B cell (primary cell): Measurements from ENCODE around the gene CDKN2C. TPM values are rescaled to one million over a fixed set of nuclear protein-coding genes. Genes with fewer than 3 reads are reported as not detected.
A peak's percentile ranks its signal among the peaks of the same experiment; 100 is the strongest.

ENCODE experiments used
- ATAC-seq: fragments of 200-7000 bp; cut with Tn5 transposase; one replicate; pipeline ENCODE4 v1.10.0; 2021; ENCODE audit warnings: low read depth, mild to moderate bottlenecking, moderate number of reproducible peaks, moderate library complexity
- CTCF ChIA-PET: fragments of 350-600 bp; sonication (Branson Sonifier 250); formaldehyde crosslinking; loops from one replicate; lab custom pipeline; 2021; ENCODE audit warnings: antibody characterized with exemption, inconsistent platforms; lab: Charles Lee
- POLR2A ChIA-PET: fragments of 350-600 bp; sonication (Branson Sonifier 250); formaldehyde crosslinking; loops from one replicate; lab custom pipeline; 2021; ENCODE audit warnings: antibody characterized with exemption; lab: Charles Lee
- DNase-seq: peaks from one replicate; pipeline ENCODE4 v3.0.0; 2013
- H2AFZ ChIP-seq: 2 replicates; pipeline ENCODE4 v1.6.1; 2012; ENCODE audit warnings: mild to moderate bottlenecking, low read depth, low read length; ENCODE audit not compliant: insufficient read depth, poor library complexity, severe bottlenecking
- H3K27ac ChIP-seq, 2 donors: 1 replicate in 1 of 2; 2 replicates in 1 of 2; pipeline ENCODE4 v1.5.1; 2012 to 2013; ENCODE audit warnings: low read length in 2 of 2, mild to moderate bottlenecking in 2 of 2, moderate library complexity in 1 of 2
- H3K27me3 ChIP-seq, 4 experiments: fragments of 200-600 bp in 1 of 4; sonication (generic) in 1 of 4; replicated peaks in 1 of 4; 1 replicate in 2 of 4; 2 replicates in 2 of 4; pipeline versions ENCODE4 v1.6.1 to v1.7.0; 2013 to 2016; ENCODE audit warnings: low read length in 3 of 4, mild to moderate bottlenecking in 2 of 4, mixed read lengths in 1 of 4, moderate library complexity in 1 of 4; ENCODE audit not compliant: insufficient read depth in 4 of 4, control insufficient read depth in 3 of 4; ENCODE audit errors: control extremely low read depth in 1 of 4
- H3K36me3 ChIP-seq, 2 experiments: replicated peaks in 1 of 2; 1 replicate in 1 of 2; 2 replicates in 1 of 2; pipeline versions ENCODE4 v1.6.1 to v1.7.1; 2013; ENCODE audit warnings: low read length in 1 of 2; ENCODE audit not compliant: insufficient read depth in 2 of 2, control insufficient read depth in 1 of 2; ENCODE audit errors: control extremely low read depth in 1 of 2, extremely low read depth in 1 of 2
- H3K4me1 ChIP-seq, 2 donors: fragments of 200-600 bp in 1 of 2; sonication (generic) in 1 of 2; 1 replicate in 1 of 2; 2 replicates in 1 of 2; pipeline versions ENCODE4 v1.5.1 to v1.6.1; 2013 to 2017; ENCODE audit warnings: low read length in 2 of 2; ENCODE audit not compliant: control insufficient read depth in 2 of 2, insufficient read depth in 2 of 2
- H3K4me2 ChIP-seq: replicated peaks from 2 replicates; pipeline ENCODE3; 2012; ENCODE audit warnings: mild to moderate bottlenecking, low read depth, low read length; ENCODE audit not compliant: poor library complexity, severe bottlenecking
- H3K4me3 ChIP-seq, 5 experiments: fragments of 200-600 bp in 1 of 5; sonication (generic) in 1 of 5; 1 replicate in 3 of 5; 2 replicates in 2 of 5; pipeline versions ENCODE4 v1.5.1 to v1.7.0; 2011 to 2016; ENCODE audit warnings: low read length in 4 of 5, mild to moderate bottlenecking in 4 of 5, low read depth in 2 of 5, control low read depth in 1 of 5, moderate library complexity in 1 of 5; ENCODE audit not compliant: insufficient read depth in 1 of 5; ENCODE audit errors: control extremely low read depth in 1 of 5, extremely low read depth in 1 of 5
- H3K79me2 ChIP-seq: fragments of 200-600 bp; sonication (generic); one replicate; pipeline ENCODE4 v1.6.0; 2016; ENCODE audit warnings: low read length; ENCODE audit not compliant: control insufficient read depth, insufficient read depth
- H3K9ac ChIP-seq: fragments of 200-600 bp; sonication (generic); 2 replicates; pipeline ENCODE4 v1.6.1; 2017; ENCODE audit warnings: mild to moderate bottlenecking, low read length, moderate library complexity
- H3K9me3 ChIP-seq, 3 donors: one replicate each; pipeline versions ENCODE4 v1.6.1 to v1.7.1; 2013; ENCODE audit warnings: low read length in 2 of 3; ENCODE audit not compliant: control insufficient read depth in 2 of 3, insufficient read depth in 1 of 3; ENCODE audit errors: control extremely low read depth in 1 of 3
- H4K20me1 ChIP-seq: 2 replicates; pipeline ENCODE4 v1.6.0; 2012; ENCODE audit warnings: mild to moderate bottlenecking, low read length; ENCODE audit not compliant: insufficient read depth, control insufficient read depth, poor library complexity, severe bottlenecking
- H3K27ac Mint-ChIP-seq: one replicate; pipeline ENCODE4 v1.8.0; 2021; ENCODE audit warnings: mixed read lengths
- H3K27me3 Mint-ChIP-seq: one replicate; pipeline ENCODE4 v1.8.0; 2021; ENCODE audit warnings: mixed read lengths
- H3K4me1 Mint-ChIP-seq: one replicate; pipeline ENCODE4 v1.8.0; 2021; ENCODE audit warnings: mixed read lengths
- H3K4me3 Mint-ChIP-seq: one replicate; pipeline ENCODE4 v1.8.0; 2021; ENCODE audit warnings: mixed read lengths
- H3K9me3 Mint-ChIP-seq: one replicate; pipeline ENCODE4 v1.8.0; 2022; ENCODE audit warnings: mixed read lengths; ENCODE audit not compliant: insufficient read depth
- EZH2 ChIP-seq: IDR thresholded peaks from 2 replicates; pipeline ENCODE4 v1.6.1; 2012; ENCODE audit warnings: borderline replicate concordance, low read depth, mild to moderate bottlenecking, moderate library complexity, low read length; ENCODE audit not compliant: insufficient read depth, poor library complexity, severe bottlenecking
- WGBS: methylation state at CpG from one replicate; pipeline ENCODE4 v1.1.5; 2013; ENCODE audit warnings: missing lambda C conversion rate; ENCODE audit not compliant: insufficient coverage; 5-methylcytosine and 5-hydroxymethylcytosine counted together
- intact Hi-C: fragments of 100-400 bp; cut with micrococcal nuclease; formaldehyde crosslinking; loops from one replicate; pipeline ENCODE4 v1.10.0; 2022
- polyA plus RNA-seq: library from polyadenylated mRNA; depleted of rRNA; stranded (reverse); fragments of >200 nt; gene quantifications from 2 replicates; pipeline ENCODE4 v1.2.3, GENCODE V29; 2012
- total RNA-seq, 2 donors: library from RNA; stranded (reverse); fragments of 120-200 nt in 1 of 2; gene quantifications; 1 replicate in 1 of 2; 2 replicates in 1 of 2; pipeline versions ENCODE4 v1.2.3 to v1.2.4, GENCODE V29; 2013 to 2022
- TF ChIP-seq, protein P1 (sequence below): fragments of 200-600 bp; IDR thresholded peaks from one replicate; pipeline ENCODE4 v1.8.0; 2022; ENCODE audit warnings: antibody characterized with exemption, mild to moderate bottlenecking

CDKN2C gene
- total and polyA plus RNA-seq, 2 donors (not counting 1 experiment from before 2014, with no cell fraction given), result 1.5 to 1.7 TPM

DNA sequence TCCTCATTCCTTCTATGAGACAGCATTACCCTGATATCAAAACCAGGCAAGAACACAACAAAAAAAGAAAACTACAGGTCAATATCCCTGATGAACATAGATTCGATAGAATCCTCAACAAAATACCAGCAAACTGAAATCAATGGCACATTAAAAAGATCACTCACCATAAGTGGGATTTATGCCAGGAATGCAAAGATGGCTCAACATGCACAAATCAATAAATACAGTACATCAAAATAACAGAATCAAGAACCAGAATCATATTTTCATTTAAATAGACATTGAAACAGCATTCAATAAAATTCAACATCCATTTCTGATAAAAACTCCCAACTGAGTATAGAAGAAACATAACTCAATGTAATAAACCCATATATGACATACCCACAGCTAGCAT lies 46.5 kb upstream of the CDKN2C start:
- CTCF ChIA-PET, result no interaction called here
- DNase-seq (no peak), ATAC-seq (no peak)
- POLR2A ChIA-PET, result no interaction called here
- Histone ChIP-seq H3K79me2 (peaks cover 69% of the 10 kb centered on the region), H3K4me2 (no peak overlapping the region), H3K36me3 (no peaks in the 10 kb centered on the region), H3K27ac (no peak overlapping the region), H4K20me1 (no peaks in the 10 kb centered on the region), H3K9me3 (peaks cover 1 to 10% (median 4%) of the 10 kb centered on the region in 3 donors), H2AFZ (no peak overlapping the region), H3K4me1 (no peaks in the 10 kb centered on the region), H3K9ac (no peak overlapping the region), H3K27me3 (no peaks in the 10 kb centered on the region), H3K4me3 (no peak overlapping the region)
- H3K27ac Mint-ChIP-seq, result no peak overlapping the region
- WGBS, result 100% methylated on average over 1 of the region's 1 CpG
- H3K27me3 Mint-ChIP-seq, result no peaks in the 10 kb centered on the region
- peaks cover 3% of the 10 kb centered on the region for H3K9me3 Mint-ChIP-seq
- H3K4me1 Mint-ChIP-seq, result peaks cover 2% of the 10 kb centered on the region
- intact Hi-C loops, result no loop called here
- no peak for TF ChIP-seq EZH2
- TF ChIP-seq, protein P1, sequence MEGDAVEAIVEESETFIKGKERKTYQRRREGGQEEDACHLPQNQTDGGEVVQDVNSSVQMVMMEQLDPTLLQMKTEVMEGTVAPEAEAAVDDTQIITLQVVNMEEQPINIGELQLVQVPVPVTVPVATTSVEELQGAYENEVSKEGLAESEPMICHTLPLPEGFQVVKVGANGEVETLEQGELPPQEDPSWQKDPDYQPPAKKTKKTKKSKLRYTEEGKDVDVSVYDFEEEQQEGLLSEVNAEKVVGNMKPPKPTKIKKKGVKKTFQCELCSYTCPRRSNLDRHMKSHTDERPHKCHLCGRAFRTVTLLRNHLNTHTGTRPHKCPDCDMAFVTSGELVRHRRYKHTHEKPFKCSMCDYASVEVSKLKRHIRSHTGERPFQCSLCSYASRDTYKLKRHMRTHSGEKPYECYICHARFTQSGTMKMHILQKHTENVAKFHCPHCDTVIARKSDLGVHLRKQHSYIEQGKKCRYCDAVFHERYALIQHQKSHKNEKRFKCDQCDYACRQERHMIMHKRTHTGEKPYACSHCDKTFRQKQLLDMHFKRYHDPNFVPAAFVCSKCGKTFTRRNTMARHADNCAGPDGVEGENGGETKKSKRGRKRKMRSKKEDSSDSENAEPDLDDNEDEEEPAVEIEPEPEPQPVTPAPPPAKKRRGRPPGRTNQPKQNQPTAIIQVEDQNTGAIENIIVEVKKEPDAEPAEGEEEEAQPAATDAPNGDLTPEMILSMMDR, result no peak
- H3K4me3 Mint-ChIP-seq, result no peak overlapping the region

DNA sequence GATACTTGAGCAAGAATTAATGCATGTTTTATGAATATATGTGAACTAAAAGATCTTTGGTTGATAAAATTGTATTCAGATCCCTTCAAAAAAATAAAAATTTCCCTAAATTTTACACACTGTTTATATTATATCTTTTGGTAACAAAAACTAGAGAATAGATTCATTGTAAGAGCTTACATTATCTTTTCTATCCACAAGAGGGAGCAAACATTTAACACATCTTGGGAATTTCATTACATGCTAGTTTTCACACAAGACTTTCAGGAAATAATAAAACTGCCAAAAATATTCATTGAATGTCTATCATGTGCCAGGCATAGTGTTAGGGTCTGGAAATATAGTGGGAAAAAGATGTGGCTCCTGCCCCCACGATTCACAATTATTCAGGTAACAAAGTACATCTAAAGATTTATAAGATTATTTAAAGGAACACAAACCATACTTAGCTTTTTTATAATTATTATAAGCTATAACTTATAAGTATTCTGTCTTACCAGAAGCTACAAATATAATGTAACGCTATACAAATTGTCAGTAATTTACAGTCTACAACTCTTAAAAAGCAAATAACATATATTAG lies 40.6 kb upstream of the CDKN2C start:
- Histone ChIP-seq H3K4me2 (no peak overlapping the region), H3K4me3 (no peak overlapping the region), H3K27ac (no peak overlapping the region), H3K27me3 (no peaks in the 10 kb centered on the region), H3K9ac (no peak overlapping the region), H3K4me1 (no peaks in the 10 kb centered on the region), H4K20me1 (peaks cover 7% of the 10 kb centered on the region), H3K79me2 (peaks cover 18% of the 10 kb centered on the region), H3K36me3 (no peaks in the 10 kb centered on the region), H3K9me3 (peaks cover 0 to 12% (median 2%) of the 10 kb centered on the region in 3 donors), H2AFZ (no peak overlapping the region)
- WGBS, result no CpG with 5 or more reads among the region's 2 CpGs
- ChIA-PET POLR2A (interaction anchor here (0.6 kb wide), 1 partner anchor 253 kb away, joined by 9 read pairs; no protein-coding TSS in a partner anchor), CTCF (interaction anchor here (0.6 to 3.2 kb wide), 27 partner anchors 8 to 1042 kb away, joined by 3 to 72 read pairs (median 6); partner anchors contain the start of genes CDKN2C and FAF1)
- no peaks in the 10 kb centered on the region for H3K27me3 Mint-ChIP-seq
- no peak overlapping the region for H3K27ac Mint-ChIP-seq
- H3K4me1 Mint-ChIP-seq, result peaks cover 19% of the 10 kb centered on the region
- ATAC-seq (no peak), DNase-seq (peak; percentile 46)
- intact Hi-C loops, result loop anchor here (1.0 to 2.0 kb wide), 3 partner anchors 39 to 115 kb away; no protein-coding TSS in a partner anchor
- no peak overlapping the region for H3K4me3 Mint-ChIP-seq
- TF ChIP-seq, protein P1, result peak; percentile 81
- TF ChIP-seq EZH2, result no peak
- peaks cover 2% of the 10 kb centered on the region for H3K9me3 Mint-ChIP-seq
